Measurements from ENCODE around the gene POFUT2.

DNA sequence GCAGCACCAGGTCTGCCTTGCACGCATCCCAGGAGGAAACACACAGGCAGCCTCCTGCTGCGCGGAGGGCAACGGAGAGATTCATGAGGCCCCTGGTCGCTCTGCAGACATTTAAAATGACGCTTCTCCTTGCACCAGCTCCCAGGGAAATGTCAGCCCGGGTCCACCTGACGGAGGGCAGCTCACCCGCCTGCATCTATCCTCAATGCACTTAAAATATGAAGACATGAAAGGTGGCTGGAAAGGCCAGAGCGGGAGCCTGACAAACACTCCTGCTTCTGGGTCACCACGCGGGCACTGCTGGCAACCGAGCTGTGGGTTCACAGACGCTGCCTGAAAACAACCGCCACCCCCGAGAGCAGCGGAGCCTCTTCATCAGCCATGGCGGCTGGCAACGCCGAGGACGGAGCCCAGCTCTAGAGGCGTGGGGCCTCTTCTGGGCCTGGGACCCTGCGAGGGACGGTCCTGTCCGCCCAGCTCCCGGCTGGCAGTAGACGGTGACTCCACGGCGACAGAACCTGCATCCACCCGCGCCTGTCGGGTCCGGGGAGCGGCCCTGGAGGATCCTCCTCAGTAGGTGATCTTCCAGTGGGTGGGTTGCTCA is 22.7 kb downstream of the POFUT2 start:
- TF ChIP-seq POLR2AphosphoS5 (IDR thresholded peaks at IDR 0.05) (no peak), POLR2A (IDR thresholded peaks at IDR 0.05) (no peak)
- TF ChIP-seq, protein P1, sequence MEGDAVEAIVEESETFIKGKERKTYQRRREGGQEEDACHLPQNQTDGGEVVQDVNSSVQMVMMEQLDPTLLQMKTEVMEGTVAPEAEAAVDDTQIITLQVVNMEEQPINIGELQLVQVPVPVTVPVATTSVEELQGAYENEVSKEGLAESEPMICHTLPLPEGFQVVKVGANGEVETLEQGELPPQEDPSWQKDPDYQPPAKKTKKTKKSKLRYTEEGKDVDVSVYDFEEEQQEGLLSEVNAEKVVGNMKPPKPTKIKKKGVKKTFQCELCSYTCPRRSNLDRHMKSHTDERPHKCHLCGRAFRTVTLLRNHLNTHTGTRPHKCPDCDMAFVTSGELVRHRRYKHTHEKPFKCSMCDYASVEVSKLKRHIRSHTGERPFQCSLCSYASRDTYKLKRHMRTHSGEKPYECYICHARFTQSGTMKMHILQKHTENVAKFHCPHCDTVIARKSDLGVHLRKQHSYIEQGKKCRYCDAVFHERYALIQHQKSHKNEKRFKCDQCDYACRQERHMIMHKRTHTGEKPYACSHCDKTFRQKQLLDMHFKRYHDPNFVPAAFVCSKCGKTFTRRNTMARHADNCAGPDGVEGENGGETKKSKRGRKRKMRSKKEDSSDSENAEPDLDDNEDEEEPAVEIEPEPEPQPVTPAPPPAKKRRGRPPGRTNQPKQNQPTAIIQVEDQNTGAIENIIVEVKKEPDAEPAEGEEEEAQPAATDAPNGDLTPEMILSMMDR (IDR thresholded peaks at IDR 0.05 in 8 of 11, conservative IDR thresholded peaks at IDR 0.05 in 3 of 11), result no peak
